Prostate gland (tissue), 2 donors: ENCODE results near the gene TBC1D22A. TPM values are rescaled to one million over a fixed set of nuclear protein-coding genes. Genes with fewer than 3 reads are reported as not detected.

Source experiments
- DNase-seq: peaks from one replicate; pipeline ENCODE4 v3.0.0-alpha.2; 2019; ENCODE audit warnings: low spot score
- H3K27ac ChIP-seq, 2 donors: fragments of 200-600 bp; sonication (generic); 2 replicates each; pipeline ENCODE4 v1.5.1; 2017 to 2019
- H3K27me3 ChIP-seq: fragments of 200-600 bp; sonication (generic); replicated peaks from 2 replicates; pipeline ENCODE4 v1.5.1; 2019; ENCODE audit not compliant: insufficient read depth
- H3K36me3 ChIP-seq, 2 donors: fragments of 200-600 bp; sonication (generic); 1 replicate in 1 of 2; 2 replicates in 1 of 2; pipeline versions ENCODE4 v1.5.1 to v1.8.1; 2017 to 2019
- H3K4me1 ChIP-seq: fragments of 200-600 bp; sonication (generic); replicated peaks from 2 replicates; pipeline ENCODE4 v1.5.1; 2019
- H3K4me3 ChIP-seq, 2 donors: fragments of 200-600 bp; sonication (generic); 2 replicates each; pipeline ENCODE4 v1.5.1; 2017 to 2019
- H3K9me3 ChIP-seq: fragments of 200-600 bp; sonication (generic); 2 replicates; pipeline ENCODE4 v1.5.1; 2017
- POLR2A ChIP-seq: fragments of 450-650 bp; IDR thresholded peaks from one replicate; pipeline ENCODE4 v1.6.1; 2016; ENCODE audit warnings: antibody characterized with exemption, mild to moderate bottlenecking
- POLR2AphosphoS5 ChIP-seq: sonication (generic); formaldehyde crosslinking; IDR thresholded peaks from one replicate; pipeline ENCODE4 v1.6.1; 2017; ENCODE audit warnings: antibody characterized with exemption
- WGBS: methylation state at CpG from one replicate; pipeline ENCODE4 v1.1.5; 2018; 5-methylcytosine and 5-hydroxymethylcytosine counted together
- intact Hi-C: fragments of 100-400 bp; cut with DNase I; formaldehyde crosslinking; loops from one replicate; pipeline ENCODE4 v1.14.2; 2022
- total RNA-seq, 2 donors: library from RNA; depleted of rRNA; stranded (reverse); fragments of >200 nt; gene quantifications; one replicate each; pipeline ENCODE4 v1.1.0, GENCODE V29; 2016
- TF ChIP-seq, protein P1 (sequence below), 4 experiments: fragments of 200-600 bp in 2 of 4; fragments of 450-650 bp in 2 of 4; sonication (generic) in 2 of 4; IDR thresholded peaks; 1 replicate in 3 of 4; 2 replicates in 1 of 4; pipeline ENCODE4 v1.5.1; 2016 to 2019; ENCODE audit warnings: antibody characterized with exemption in 4 of 4, mild to moderate bottlenecking in 2 of 4, moderate library complexity in 2 of 4

Gene TBC1D22A
- total RNA-seq, 2 donors from 2014 or later = 16.0 to 30.7 TPM

DNA sequence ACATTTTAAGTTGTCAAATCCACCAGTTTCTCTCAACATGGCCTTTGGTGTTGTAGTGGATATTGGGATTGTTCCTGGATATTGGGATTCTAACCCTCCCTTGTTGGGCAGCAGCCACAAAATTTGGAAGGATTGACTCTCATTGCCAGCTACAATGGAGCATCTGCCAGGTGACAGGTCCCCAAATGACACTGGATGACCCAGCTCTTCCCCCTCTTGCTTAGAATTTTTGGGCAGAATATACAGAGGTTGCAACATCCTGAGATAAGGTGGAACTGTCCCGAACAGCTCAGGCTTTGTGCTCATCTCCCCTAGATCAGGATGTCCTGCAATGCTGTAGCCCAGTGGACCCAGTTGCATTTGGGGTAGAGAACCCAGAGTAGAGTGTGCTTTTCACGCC is 5.3 kb upstream of the TBC1D22A start:
- DNase-seq = no peak
- H3K4me1 ChIP-seq = no peaks in the 10 kb centered on the region
- no peak for TF ChIP-seq POLR2AphosphoS5
- TF ChIP-seq, protein P1, sequence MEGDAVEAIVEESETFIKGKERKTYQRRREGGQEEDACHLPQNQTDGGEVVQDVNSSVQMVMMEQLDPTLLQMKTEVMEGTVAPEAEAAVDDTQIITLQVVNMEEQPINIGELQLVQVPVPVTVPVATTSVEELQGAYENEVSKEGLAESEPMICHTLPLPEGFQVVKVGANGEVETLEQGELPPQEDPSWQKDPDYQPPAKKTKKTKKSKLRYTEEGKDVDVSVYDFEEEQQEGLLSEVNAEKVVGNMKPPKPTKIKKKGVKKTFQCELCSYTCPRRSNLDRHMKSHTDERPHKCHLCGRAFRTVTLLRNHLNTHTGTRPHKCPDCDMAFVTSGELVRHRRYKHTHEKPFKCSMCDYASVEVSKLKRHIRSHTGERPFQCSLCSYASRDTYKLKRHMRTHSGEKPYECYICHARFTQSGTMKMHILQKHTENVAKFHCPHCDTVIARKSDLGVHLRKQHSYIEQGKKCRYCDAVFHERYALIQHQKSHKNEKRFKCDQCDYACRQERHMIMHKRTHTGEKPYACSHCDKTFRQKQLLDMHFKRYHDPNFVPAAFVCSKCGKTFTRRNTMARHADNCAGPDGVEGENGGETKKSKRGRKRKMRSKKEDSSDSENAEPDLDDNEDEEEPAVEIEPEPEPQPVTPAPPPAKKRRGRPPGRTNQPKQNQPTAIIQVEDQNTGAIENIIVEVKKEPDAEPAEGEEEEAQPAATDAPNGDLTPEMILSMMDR (IDR thresholded peaks at IDR 0.05) = no peak
- TF ChIP-seq POLR2A = no peak
- H3K4me3 ChIP-seq = no peak overlapping the region
- no peaks in the 10 kb centered on the region for H3K9me3 ChIP-seq
- 93% methylated on average over 2 of the region's 2 CpGs for WGBS
- no peak overlapping the region for H3K27ac ChIP-seq
- intact Hi-C loops = no loop called here
- H3K27me3 ChIP-seq = no peaks in the 10 kb centered on the region
- no peaks in the 10 kb centered on the region for H3K36me3 ChIP-seq

DNA sequence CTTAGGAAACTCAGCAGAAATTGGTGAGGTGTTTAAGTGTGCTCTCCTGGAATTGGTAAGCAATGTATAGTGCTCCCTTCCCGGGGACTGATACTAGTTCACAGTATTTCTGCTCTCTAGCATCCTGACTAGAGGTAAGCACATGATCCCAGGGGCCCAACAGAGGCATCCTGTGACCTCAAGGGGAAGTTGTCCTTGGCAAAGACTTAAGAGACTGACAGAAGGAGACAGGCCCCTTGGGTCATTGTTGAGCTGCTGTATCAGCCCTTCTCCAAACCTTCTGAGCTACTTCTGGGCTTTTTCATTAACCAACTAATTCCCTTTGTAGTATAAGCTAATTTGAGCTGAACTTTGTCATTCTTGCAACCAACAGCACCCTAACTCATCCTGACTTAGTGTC is 4.3 kb upstream of the TBC1D22A start:
- no peak for DNase-seq
- H3K9me3 ChIP-seq = no peaks in the 10 kb centered on the region
- intact Hi-C loops = no loop called here
- H3K36me3 ChIP-seq = no peaks in the 10 kb centered on the region
- no peaks in the 10 kb centered on the region for H3K27me3 ChIP-seq
- TF ChIP-seq POLR2AphosphoS5 (no peak), POLR2A (no peak)
- TF ChIP-seq, protein P1 (IDR thresholded peaks at IDR 0.05) = no peak
- no peak overlapping the region for H3K27ac ChIP-seq
- H3K4me1 ChIP-seq = no peaks in the 10 kb centered on the region
- WGBS = 93% methylated on average over 1 of the region's 1 CpG
- H3K4me3 ChIP-seq = no peak overlapping the region

DNA sequence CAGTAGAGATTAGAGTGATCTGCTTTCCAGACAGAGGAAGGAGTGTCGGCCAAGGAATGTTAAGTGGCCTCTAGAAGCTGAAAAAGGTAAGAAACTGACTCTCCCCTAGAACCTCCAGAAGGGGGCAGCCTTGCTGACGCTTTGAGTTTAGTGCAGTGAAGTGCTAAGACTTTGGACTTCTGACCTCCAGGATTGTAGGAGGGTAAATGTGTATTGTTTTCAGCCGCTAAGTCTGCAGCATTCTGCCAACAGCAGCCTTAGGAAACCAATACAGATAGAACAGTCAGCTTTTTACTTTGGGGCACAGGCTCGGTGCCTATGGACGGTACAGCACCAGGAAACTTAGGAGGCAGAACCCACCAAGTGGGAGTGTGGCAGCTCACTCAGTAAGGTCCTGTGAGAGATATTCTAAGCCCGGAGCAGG is 3.6 kb upstream of the TBC1D22A start:
- H3K9me3 ChIP-seq = no peaks in the 10 kb centered on the region
- TF ChIP-seq POLR2AphosphoS5 (no peak), POLR2A (no peak)
- TF ChIP-seq, protein P1 (IDR thresholded peaks at IDR 0.05) = peak in 3 of 4 experiments; percentile 30 to 62 (median 49)
- no peaks in the 10 kb centered on the region for H3K36me3 ChIP-seq
- H3K27ac ChIP-seq = no peak overlapping the region
- no peak overlapping the region for H3K4me3 ChIP-seq
- intact Hi-C loops = no loop called here
- no peak for DNase-seq
- H3K27me3 ChIP-seq = no peaks in the 10 kb centered on the region
- no peaks in the 10 kb centered on the region for H3K4me1 ChIP-seq
- WGBS = 52% methylated on average over 6 of the region's 6 CpGs

DNA sequence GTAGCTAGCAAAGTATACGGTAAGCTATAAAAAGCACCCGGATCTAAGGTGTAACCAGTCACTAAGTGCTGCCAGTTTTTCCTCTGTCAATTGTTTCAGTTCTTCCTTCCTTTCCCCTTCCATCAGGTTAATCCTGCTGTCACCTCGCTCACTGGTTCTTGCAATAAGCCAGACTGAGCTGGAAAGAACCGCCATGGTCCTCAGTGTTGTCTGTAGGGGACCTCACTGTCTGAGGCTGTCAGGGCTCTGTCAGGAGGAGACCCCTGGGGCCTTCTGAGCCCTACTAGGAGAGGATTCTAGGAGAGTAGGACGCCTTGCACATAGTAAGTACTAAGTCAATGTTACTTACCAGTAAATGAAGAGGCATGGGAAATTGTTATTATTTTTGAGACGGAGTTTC is 1.4 kb upstream of the TBC1D22A start:
- intact Hi-C loops = no loop called here
- Histone ChIP-seq H3K4me3 (no peak overlapping the region), H3K4me1 (no peaks in the 10 kb centered on the region), H3K36me3 (no peaks in the 10 kb centered on the region), H3K27me3 (no peaks in the 10 kb centered on the region), H3K9me3 (no peaks in the 10 kb centered on the region), H3K27ac (no peak overlapping the region)
- WGBS = 82% methylated on average over 6 of the region's 6 CpGs
- TF ChIP-seq POLR2A = no peak
- TF ChIP-seq, protein P1 (IDR thresholded peaks at IDR 0.05) = no peak
- TF ChIP-seq POLR2AphosphoS5 = no peak
- DNase-seq = no peak

DNA sequence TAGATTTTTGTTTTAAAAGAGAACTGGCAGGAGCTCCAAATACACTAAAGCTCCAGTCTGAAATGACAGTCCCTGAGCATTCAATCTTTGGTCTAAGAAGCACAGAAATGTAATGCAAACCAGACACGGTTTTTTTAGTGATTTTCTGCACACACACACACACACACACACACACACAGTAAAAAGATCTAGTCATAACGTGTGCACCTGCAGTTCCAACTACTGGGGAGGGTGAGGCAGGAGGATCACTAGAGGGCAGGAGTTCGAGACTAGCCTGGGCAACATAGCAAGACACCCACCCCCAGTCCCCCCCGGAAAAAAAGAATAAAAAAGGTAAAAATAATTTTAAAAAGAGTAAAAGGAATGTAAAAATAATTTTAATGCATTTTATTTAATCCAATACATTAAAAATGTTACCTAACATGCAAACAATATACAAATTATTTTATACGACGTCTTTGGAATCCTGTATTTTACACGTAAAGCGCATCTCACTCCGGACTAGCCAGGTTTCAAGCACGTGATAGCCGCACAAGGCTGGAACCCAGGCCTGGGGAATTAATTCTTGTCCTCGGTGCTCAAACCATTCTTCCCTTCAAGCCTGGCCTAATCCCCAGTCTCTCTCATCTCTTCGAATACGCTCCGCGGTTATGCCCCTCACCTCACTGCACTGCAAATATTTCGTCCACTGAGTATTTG is 762 bp upstream of the TBC1D22A start:
- no peak for DNase-seq
- Histone ChIP-seq H3K27me3 (no peaks in the 10 kb centered on the region), H3K9me3 (no peaks in the 10 kb centered on the region), H3K27ac (peak overlapping the region; percentile 88 to 90), H3K4me1 (no peaks in the 10 kb centered on the region), H3K4me3 (peak overlapping the region; percentile 81 to 98), H3K36me3 (no peaks in the 10 kb centered on the region)
- intact Hi-C loops = no loop called here
- WGBS = 7% methylated on average over 17 of the region's 17 CpGs
- TF ChIP-seq POLR2AphosphoS5 (no peak), POLR2A (no peak)
- TF ChIP-seq, protein P1 (IDR thresholded peaks at IDR 0.05) = no peak
